HCT116 (cell line): ENCODE measurements around the gene RGS4.

Experiments used
- CTCF ChIP-seq, 3 experiments: fragments of 200-600 bp in 1 of 3; sonication (generic) in 1 of 3; IDR thresholded peaks in 2 of 3; conservative IDR thresholded peaks in 1 of 3; 2 replicates each; pipeline ENCODE4 v1.5.1; 2012 to 2017; ENCODE audit warnings: low read depth in 2 of 3, low read length in 2 of 3, antibody characterized with exemption in 1 of 3, borderline replicate concordance in 1 of 3, control low read depth in 1 of 3, mild to moderate bottlenecking in 1 of 3, mixed read lengths in 1 of 3, mixed run types in 1 of 3, moderate library complexity in 1 of 3; ENCODE audit not compliant: insufficient read depth in 1 of 3
- EZH2 ChIP-seq: fragments of 200-600 bp; sonication (generic); IDR thresholded peaks from 2 replicates; pipeline ENCODE4 v1.6.1; 2017; ENCODE audit warnings: antibody characterized with exemption, mixed run types
- MAX ChIP-seq: IDR thresholded peaks from 2 replicates; pipeline ENCODE4 v1.6.1; 2012
- POLR2A ChIP-seq: IDR thresholded peaks from 2 replicates; pipeline ENCODE4 v1.7.0; 2011; ENCODE audit warnings: borderline replicate concordance; ENCODE audit not compliant: insufficient read depth, insufficient read length; ENCODE audit errors: extremely low read depth
- RAD21 ChIP-seq: IDR thresholded peaks from 2 replicates; pipeline ENCODE4 v1.6.1; 2012; ENCODE audit warnings: low read depth, mild to moderate bottlenecking
- REST ChIP-seq: IDR thresholded peaks from 2 replicates; pipeline ENCODE4 v1.6.1; 2012; ENCODE audit warnings: low read depth
- SIN3A ChIP-seq: IDR thresholded peaks from 2 replicates; pipeline ENCODE4 v1.6.1; 2012; ENCODE audit warnings: low read depth
- ZNF274 ChIP-seq: fragments of 200-500 bp; sonication (Bioruptor generic); IDR thresholded peaks from 2 replicates; pipeline ENCODE4 v1.6.1; 2014; ENCODE audit warnings: mild to moderate bottlenecking, low read depth, low read length, inconsistent platforms

- TF ChIP-seq CTCF (IDR thresholded peaks at IDR 0.05 in 2 of 3, conservative IDR thresholded peaks at IDR 0.05 in 1 of 3; ENCODE audit: borderline replicate concordance in 1 of 3, insufficient read depth in 1 of 3, low read depth in 2 of 3, low read length in 2 of 3) (no peak), MAX (no peak), EZH2 (no peak), SIN3A (no peak), REST (no peak), RAD21 (no peak), POLR2A (no peak), ZNF274 (no peak)
Measured at GRCh38 chr1:163069655-163070277, 605 bp downstream of the RGS4 start.
